AG09309 (cell line): ENCODE results near the gene SMOC2.

Source experiments
- DNase-seq: peaks from one replicate; pipeline ENCODE4 v3.0.0-alpha.2; 2010; ENCODE audit warnings: low read depth
- H3K4me3 ChIP-seq: 2 replicates; pipeline ENCODE4 v1.5.1; 2011; ENCODE audit warnings: mild to moderate bottlenecking, low read depth, low read length, moderate library complexity; ENCODE audit not compliant: control insufficient read depth
- CTCF ChIP-seq: IDR thresholded peaks from 2 replicates; pipeline ENCODE4 v1.5.1; 2011; ENCODE audit warnings: mild to moderate bottlenecking, low read depth, low read length, inconsistent platforms; ENCODE audit not compliant: insufficient read depth, control insufficient read depth; ENCODE audit errors: missing control alignments

Gene SMOC2

GRCh38 chr6:168590406-168590805 is 149.4 kb downstream of the SMOC2 start:
- no peak for TF ChIP-seq CTCF
- H3K4me3 ChIP-seq = no peak overlapping the region
- DNase-seq = no peak

GRCh38 chr6:168596344-168596743 is 155.4 kb downstream of the SMOC2 start:
- H3K4me3 ChIP-seq = no peak overlapping the region
- no peak for TF ChIP-seq CTCF
- DNase-seq = no peak

GRCh38 chr6:168597471-168597875 is 156.5 kb downstream of the SMOC2 start:
- H3K4me3 ChIP-seq = no peak overlapping the region
- no peak for DNase-seq
- no peak for TF ChIP-seq CTCF

GRCh38 chr6:168598251-168599117 is 157.5 kb downstream of the SMOC2 start:
- no peak for DNase-seq
- no peak for TF ChIP-seq CTCF
- no peak overlapping the region for H3K4me3 ChIP-seq

GRCh38 chr6:168599118-168599494 is 158.1 kb downstream of the SMOC2 start:
- TF ChIP-seq CTCF = no peak
- DNase-seq = no peak
- no peak overlapping the region for H3K4me3 ChIP-seq

- no peak for DNase-seq
- H3K4me3 ChIP-seq = no peak overlapping the region
- no peak for TF ChIP-seq CTCF
These were observed 158.9 kb downstream of the SMOC2 start for GRCh38 chr6:168599769-168600330.
